Endodermal cell (in vitro differentiated cells): Measurements from ENCODE around the gene ST8SIA1. TPM values are rescaled to one million over a fixed set of nuclear protein-coding genes. Genes with fewer than 3 reads are reported as not detected.

Source experiments
- DNase-seq: peaks from one replicate; pipeline ENCODE4 v3.0.0-alpha.2; 2017
- H3K27ac ChIP-seq: 2 replicates; pipeline ENCODE4 v1.5.1; 2013; ENCODE audit warnings: mild to moderate bottlenecking, low read depth, low read length, moderate library complexity
- H3K27me3 ChIP-seq: 2 replicates; pipeline ENCODE4 v1.6.1; 2013; ENCODE audit warnings: mild to moderate bottlenecking, low read length, moderate library complexity; ENCODE audit not compliant: insufficient read depth, control insufficient read depth, poor library complexity, severe bottlenecking
- H3K36me3 ChIP-seq: 2 replicates; pipeline ENCODE4 v1.7.0; 2013; ENCODE audit warnings: mild to moderate bottlenecking, low read length, moderate library complexity; ENCODE audit not compliant: control insufficient read depth, insufficient read depth
- H3K4me1 ChIP-seq: one replicate; pipeline ENCODE4 v1.7.0; 2013; ENCODE audit warnings: low read length; ENCODE audit not compliant: control insufficient read depth, insufficient read depth
- H3K4me3 ChIP-seq: 2 replicates; pipeline ENCODE4 v1.5.1; 2013; ENCODE audit warnings: mild to moderate bottlenecking, low read length, moderate library complexity
- H3K9ac ChIP-seq: 2 replicates; pipeline ENCODE4 v1.6.1; 2013; ENCODE audit warnings: mild to moderate bottlenecking, low read length, moderate library complexity; ENCODE audit not compliant: poor library complexity, severe bottlenecking; ENCODE audit errors: extremely low read depth
- H3K9me3 ChIP-seq: 2 replicates; pipeline ENCODE4 v1.6.1; 2013; ENCODE audit warnings: mild to moderate bottlenecking, low read length, moderate library complexity; ENCODE audit not compliant: control insufficient read depth
- H3K27ac Mint-ChIP-seq: 2 replicates; pipeline ENCODE4 v1.8.0; 2020; ENCODE audit warnings: mixed read lengths
- H3K27me3 Mint-ChIP-seq: 2 replicates; pipeline ENCODE4 v1.8.0; 2021; ENCODE audit warnings: mild to moderate bottlenecking, mixed read lengths; ENCODE audit not compliant: insufficient read depth
- H3K36me3 Mint-ChIP-seq: 2 replicates; pipeline ENCODE4 v1.8.0; 2020; ENCODE audit warnings: low read depth, mixed read lengths
- H3K4me1 Mint-ChIP-seq: 2 replicates; pipeline ENCODE4 v1.8.0; 2020; ENCODE audit warnings: mixed read lengths
- H3K4me3 Mint-ChIP-seq: 2 replicates; pipeline ENCODE4 v1.8.0; 2020; ENCODE audit warnings: mild to moderate bottlenecking, moderate library complexity, mixed read lengths
- H3K9me3 Mint-ChIP-seq: 2 replicates; pipeline ENCODE4 v1.8.0; 2020; ENCODE audit warnings: mild to moderate bottlenecking, mixed read lengths
- CTCF ChIP-seq: fragments of 200-600 bp; sonication (generic); conservative IDR thresholded peaks from 2 replicates; pipeline ENCODE4 v1.5.0; 2021; ENCODE audit warnings: antibody characterized with exemption, mild to moderate bottlenecking
- WGBS, 2 experiments: methylation state at CpG; one replicate each; pipeline versions ENCODE4 v1.1.5 to v1.1.7; 2013; ENCODE audit warnings: missing lambda C conversion rate in 2 of 2, mixed read lengths in 1 of 2; ENCODE audit not compliant: insufficient coverage in 1 of 2, insufficient read length in 1 of 2; 5-methylcytosine and 5-hydroxymethylcytosine counted together
- total RNA-seq, 2 donors: library from RNA; stranded (reverse); fragmentation: NEBNext Ultra II Directional in 1 of 2; extraction: Animal tissue kit (Norgen Biotek cat#: 25700) in 1 of 2; gene quantifications; 2 replicates in 1 of 2; 3 replicates in 1 of 2; pipeline ENCODE4 v1.2.1, GENCODE V29; 2021

The ST8SIA1 gene
- total RNA-seq, 2 donors from 2014 or later = 11.2 to 13.3 TPM

DNA sequence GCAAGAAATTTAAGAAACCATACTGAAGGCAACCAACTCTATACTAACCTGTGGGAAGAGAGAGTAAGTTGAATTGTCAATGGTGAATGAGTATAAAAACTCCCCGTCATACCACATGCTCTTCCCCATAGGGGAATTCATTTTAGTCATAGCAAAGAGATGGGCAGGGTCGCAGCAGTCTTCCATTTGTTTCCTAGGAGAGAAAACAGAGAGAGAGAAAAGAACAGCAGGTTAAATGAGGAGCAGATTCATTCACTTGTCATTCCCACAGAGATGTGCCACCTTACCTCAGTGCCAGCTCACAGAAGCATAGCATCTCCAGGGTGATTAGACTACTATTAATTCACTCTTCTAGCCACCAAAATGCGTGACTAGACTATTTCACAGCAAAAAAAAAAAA, 47.4 kb downstream of the ST8SIA1 start:
- Mint-ChIP-seq H3K36me3 (no peaks in the 10 kb centered on the region), H3K9me3 (no peaks in the 10 kb centered on the region), H3K4me1 (peaks cover 23% of the 10 kb centered on the region), H3K27ac (no peak overlapping the region), H3K27me3 (peaks cover 3% of the 10 kb centered on the region), H3K4me3 (no peak overlapping the region)
- Histone ChIP-seq H3K9me3 (no peaks in the 10 kb centered on the region), H3K27me3 (no peaks in the 10 kb centered on the region), H3K4me3 (no peak overlapping the region), H3K4me1 (peaks cover 8% of the 10 kb centered on the region), H3K27ac (no peak overlapping the region), H3K36me3 (peaks cover 10% of the 10 kb centered on the region), H3K9ac (no peak overlapping the region)
- no peak for DNase-seq
- WGBS, 2 experiments = 90% methylated on average over 3 of the region's 3 CpGs; no CpG with 5 or more reads in 1 of the 2 experiments
- TF ChIP-seq CTCF = no peak

- Mint-ChIP-seq H3K9me3 (no peaks in the 10 kb centered on the region), H3K4me1 (peaks cover 23% of the 10 kb centered on the region), H3K4me3 (no peak overlapping the region), H3K27me3 (peaks cover 3% of the 10 kb centered on the region), H3K36me3 (no peaks in the 10 kb centered on the region), H3K27ac (no peak overlapping the region)
- Histone ChIP-seq H3K4me3 (no peak overlapping the region), H3K9ac (no peak overlapping the region), H3K36me3 (peaks cover 10% of the 10 kb centered on the region), H3K27me3 (no peaks in the 10 kb centered on the region), H3K4me1 (peaks cover 8% of the 10 kb centered on the region), H3K27ac (peak overlapping the region; percentile 27), H3K9me3 (no peaks in the 10 kb centered on the region)
- DNase-seq = no peak
- no peak for TF ChIP-seq CTCF
Observed at GRCh38 chr12:22286569-22286968, 47.9 kb downstream of the ST8SIA1 start.

GRCh38 chr12:22285846-22286245, 48.7 kb downstream of the ST8SIA1 start:
- no peak for DNase-seq
- Mint-ChIP-seq H3K27ac (no peak overlapping the region), H3K9me3 (no peaks in the 10 kb centered on the region), H3K27me3 (peaks cover 3% of the 10 kb centered on the region), H3K4me3 (no peak overlapping the region), H3K4me1 (peaks cover 23% of the 10 kb centered on the region), H3K36me3 (no peaks in the 10 kb centered on the region)
- Histone ChIP-seq H3K36me3 (peaks cover 10% of the 10 kb centered on the region), H3K27me3 (no peaks in the 10 kb centered on the region), H3K4me1 (peaks cover 8% of the 10 kb centered on the region), H3K27ac (no peak overlapping the region), H3K9ac (no peak overlapping the region), H3K4me3 (no peak overlapping the region), H3K9me3 (no peaks in the 10 kb centered on the region)
- TF ChIP-seq CTCF = no peak
- 92 to 100% methylated on average over 1 of the region's 1 CpG for WGBS, 2 experiments
